H9 (cell line): Measurements from ENCODE around the gene MRPS16. TPM values are rescaled to one million over a fixed set of nuclear protein-coding genes. Genes with fewer than 3 reads are reported as not detected.

Experiments
- DNase-seq: peaks from one replicate; pipeline ENCODE4 v3.0.0-alpha.2; 2017
- H2AFZ ChIP-seq: one replicate; pipeline ENCODE4 v1.6.1; 2013; ENCODE audit warnings: mild to moderate bottlenecking, low read length, control low read depth, moderate library complexity
- H2AK5ac ChIP-seq: 2 replicates; pipeline ENCODE4 v1.6.1; 2013; ENCODE audit warnings: low read length, control low read depth, mixed read lengths; ENCODE audit not compliant: insufficient read length
- H2BK120ac ChIP-seq: one replicate; pipeline ENCODE4 v1.6.1; 2013; ENCODE audit warnings: low read depth, mild to moderate bottlenecking, low read length, control low read depth, inconsistent platforms; ENCODE audit not compliant: poor library complexity, severe bottlenecking
- H2BK12ac ChIP-seq: 2 replicates; pipeline ENCODE4 v1.6.1; 2013; ENCODE audit warnings: low read length, control low read depth, mixed read lengths, low read depth; ENCODE audit not compliant: insufficient read length
- H2BK15ac ChIP-seq: 2 replicates; pipeline ENCODE4 v1.6.1; 2013; ENCODE audit warnings: low read depth, low read length, control low read depth
- H2BK20ac ChIP-seq: one replicate; pipeline ENCODE4 v1.6.1; 2013; ENCODE audit warnings: low read depth, mild to moderate bottlenecking, low read length, control low read depth, inconsistent platforms; ENCODE audit not compliant: poor library complexity, severe bottlenecking
- H2BK5ac ChIP-seq: 2 replicates; pipeline ENCODE4 v1.6.1; 2013; ENCODE audit warnings: low read length, control low read depth, mixed read lengths; ENCODE audit not compliant: insufficient read length
- H3K14ac ChIP-seq: 2 replicates; pipeline ENCODE4 v1.6.1; 2013; ENCODE audit warnings: low read length, control low read depth; ENCODE audit not compliant: insufficient read depth
- H3K18ac ChIP-seq: 2 replicates; pipeline ENCODE4 v1.6.1; 2013; ENCODE audit warnings: low read depth, mild to moderate bottlenecking, mixed read lengths, low read length, control low read depth; ENCODE audit not compliant: insufficient read length
- H3K23ac ChIP-seq: 2 replicates; pipeline ENCODE4 v1.6.1; 2013; ENCODE audit warnings: low read length, control low read depth, mixed read lengths, low read depth; ENCODE audit not compliant: insufficient read length
- H3K23me2 ChIP-seq: 2 replicates; pipeline ENCODE4 v1.6.1; 2013; ENCODE audit warnings: low read depth, mild to moderate bottlenecking, mixed read lengths, low read length, control low read depth; ENCODE audit not compliant: insufficient read length, poor library complexity, severe bottlenecking
- H3K27ac ChIP-seq: 2 replicates; pipeline ENCODE4 v1.5.1; 2013; ENCODE audit warnings: low read length, control low read depth, mixed read lengths, low read depth; ENCODE audit not compliant: insufficient read length
- H3K27me3 ChIP-seq: 2 replicates; pipeline ENCODE4 v1.6.1; 2013; ENCODE audit warnings: low read length, control low read depth, inconsistent platforms; ENCODE audit not compliant: insufficient read depth
- H3K4ac ChIP-seq: 2 replicates; pipeline ENCODE4 v1.6.1; 2013; ENCODE audit warnings: low read depth, mild to moderate bottlenecking, control low read depth, inconsistent platforms, low read length, moderate library complexity
- H3K4me1 ChIP-seq: 2 replicates; pipeline ENCODE4 v1.6.1; 2013; ENCODE audit warnings: low read length, control low read depth, inconsistent platforms; ENCODE audit not compliant: insufficient read depth
- H3K4me2 ChIP-seq: 2 replicates; pipeline ENCODE4 v1.6.1; 2013; ENCODE audit warnings: low read length, control low read depth, mixed read lengths; ENCODE audit not compliant: insufficient read length, insufficient read depth
- H3K56ac ChIP-seq: 2 replicates; pipeline ENCODE4 v1.6.1; 2013; ENCODE audit warnings: low read depth, mild to moderate bottlenecking, mixed read lengths, low read length, control low read depth; ENCODE audit not compliant: insufficient read length
- H3K79me1 ChIP-seq: 2 replicates; pipeline ENCODE4 v1.6.1; 2013; ENCODE audit warnings: low read depth, mild to moderate bottlenecking, moderate library complexity, low read length, control low read depth, inconsistent platforms; ENCODE audit not compliant: insufficient read depth, poor library complexity, severe bottlenecking
- H3K79me2 ChIP-seq: 2 replicates; pipeline ENCODE4 v1.6.1; 2013; ENCODE audit warnings: low read length, control low read depth, inconsistent platforms; ENCODE audit not compliant: insufficient read depth
- H3K9ac ChIP-seq: 2 replicates; pipeline ENCODE4 v1.6.1; 2013; ENCODE audit warnings: low read length, control low read depth, mixed read lengths; ENCODE audit not compliant: insufficient read length; ENCODE audit errors: extremely low read depth
- H3K9me3 ChIP-seq: one replicate; pipeline ENCODE4 v1.6.1; 2013; ENCODE audit warnings: low read depth, low read length, inconsistent platforms; ENCODE audit not compliant: control insufficient read depth
- H3T11ph ChIP-seq: one replicate; pipeline ENCODE4 v1.6.1; 2013; ENCODE audit warnings: mild to moderate bottlenecking, low read length, control low read depth, inconsistent platforms
- H4K20me1 ChIP-seq: one replicate; pipeline ENCODE4 v1.6.1; 2013; ENCODE audit not compliant: control insufficient read depth, insufficient read length, insufficient read depth
- H4K5ac ChIP-seq: 2 replicates; pipeline ENCODE4 v1.6.1; 2013; ENCODE audit warnings: low read depth, mild to moderate bottlenecking, mixed read lengths, low read length, control low read depth; ENCODE audit not compliant: insufficient read length
- H4K8ac ChIP-seq: replicated peaks from 2 replicates; pipeline ENCODE4 v1.6.1; 2013; ENCODE audit warnings: low read length, control low read depth, mixed read lengths, low read depth; ENCODE audit not compliant: insufficient read length
- H4K91ac ChIP-seq: 2 replicates; pipeline ENCODE4 v1.6.1; 2013; ENCODE audit warnings: low read depth, mild to moderate bottlenecking, moderate library complexity, mixed read lengths, low read length, control low read depth; ENCODE audit not compliant: insufficient read length
- H3K27ac Mint-ChIP-seq, 3 experiments: 2 replicates in 2 of 3; 3 replicates in 1 of 3; pipeline ENCODE4 v1.8.0; 2020 to 2021; ENCODE audit warnings: mixed read lengths in 3 of 3, mild to moderate bottlenecking in 1 of 3, moderate library complexity in 1 of 3
- H3K27me3 Mint-ChIP-seq: 2 replicates; pipeline ENCODE4 v1.8.0; 2021; ENCODE audit warnings: low read depth, mild to moderate bottlenecking, moderate library complexity, mixed read lengths
- H3K36me3 Mint-ChIP-seq, 3 experiments: 2 replicates in 2 of 3; 3 replicates in 1 of 3; pipeline ENCODE4 v1.8.0; 2020 to 2021; ENCODE audit warnings: low read depth in 3 of 3, mixed read lengths in 3 of 3; ENCODE audit not compliant: insufficient read depth in 1 of 3
- H3K4me1 Mint-ChIP-seq, 2 experiments: 2 replicates each; pipeline ENCODE4 v1.8.0; 2020; ENCODE audit warnings: mixed read lengths in 2 of 2
- H3K4me3 Mint-ChIP-seq, 2 experiments: 2 replicates in 1 of 2; 3 replicates in 1 of 2; pipeline ENCODE4 v1.8.0; 2020 to 2021; ENCODE audit warnings: mild to moderate bottlenecking in 2 of 2, mixed read lengths in 2 of 2, moderate library complexity in 1 of 2
- H3K9me3 Mint-ChIP-seq, 2 experiments: 2 replicates in 1 of 2; 3 replicates in 1 of 2; pipeline ENCODE4 v1.8.0; 2020; ENCODE audit warnings: mild to moderate bottlenecking in 2 of 2, mixed read lengths in 2 of 2, moderate library complexity in 1 of 2
- CTCF ChIP-seq: fragments of 200-600 bp; sonication (generic); conservative IDR thresholded peaks from 3 replicates; pipeline ENCODE4 v1.8.0; 2021; ENCODE audit warnings: antibody characterized with exemption, mild to moderate bottlenecking
- WGBS: extraction: QIAGEN DNeasy Blood & Tissue Kit; methylation state at CpG from one replicate; pipeline ENCODE4 v1.1.7; 2013; ENCODE audit warnings: missing lambda C conversion rate, low lambda C conversion rate, mixed read lengths; ENCODE audit not compliant: insufficient read length; ENCODE audit errors: extremely low coverage; 5-methylcytosine and 5-hydroxymethylcytosine counted together
- total RNA-seq: library from RNA; stranded (reverse); gene quantifications from 2 replicates; pipeline ENCODE4 v1.2.1, GENCODE V29; 2021

Gene MRPS16
- total RNA-seq, 1 experiment from 2014 or later = 122 TPM

- no peak overlapping the region for H3K9ac ChIP-seq
- H3K56ac ChIP-seq = no peak overlapping the region
- no peaks in the 10 kb centered on the region for H3K23me2 ChIP-seq
- H3K4me2 ChIP-seq = no peak overlapping the region
- H4K8ac ChIP-seq = no peak overlapping the region
- H3K4me1 Mint-ChIP-seq = no peaks in the 10 kb centered on the region
- no CpG with 5 or more reads among the region's 1 CpG for WGBS
- H4K91ac ChIP-seq = no peak overlapping the region
- H3K18ac ChIP-seq = no peak overlapping the region
- H3K4me3 Mint-ChIP-seq = no peak overlapping the region
- H3K14ac ChIP-seq = no peak overlapping the region
- no peak overlapping the region for H3K4ac ChIP-seq
- H3K9me3 ChIP-seq = no peaks in the 10 kb centered on the region
- no peak overlapping the region for H2BK120ac ChIP-seq
- H3K79me2 ChIP-seq = no peaks in the 10 kb centered on the region; the same call in 1 of the 2 replicates
- H3K9me3 Mint-ChIP-seq = no peaks in the 10 kb centered on the region
- no peak overlapping the region for H2BK5ac ChIP-seq
- no peaks in the 10 kb centered on the region for H3K27me3 Mint-ChIP-seq
- no peak overlapping the region for H3K27ac ChIP-seq
- no peak overlapping the region for H2BK20ac ChIP-seq
- no peaks in the 10 kb centered on the region for H3K27me3 ChIP-seq
- H3K4me1 ChIP-seq = no peaks in the 10 kb centered on the region
- no peak overlapping the region for H3K23ac ChIP-seq
- H4K5ac ChIP-seq = no peak overlapping the region
- no peak overlapping the region for H2BK15ac ChIP-seq
- DNase-seq = no peak
- TF ChIP-seq CTCF = no peak
- H3K36me3 Mint-ChIP-seq = peaks cover 0 to 11% (median 10%) of the 10 kb centered on the region in 3 experiments; a peak in 5 of 7 replicates
- H2BK12ac ChIP-seq = no peak overlapping the region
- no peak overlapping the region for H3T11ph ChIP-seq
- H3K79me1 ChIP-seq = no peaks in the 10 kb centered on the region
- H2AFZ ChIP-seq = no peak overlapping the region
- H2AK5ac ChIP-seq = no peak overlapping the region
- H3K27ac Mint-ChIP-seq = no peak overlapping the region
- no peaks in the 10 kb centered on the region for H4K20me1 ChIP-seq
Observed at GRCh38 chr10:73220989-73221388, 31.5 kb downstream of the MRPS16 start.
